HG02571 (cell line): Measurements from ENCODE around the gene SLC26A2.

Experiments
- ATAC-seq: cut with Tn5 transposase; IDR thresholded peaks from one replicate; pipeline ENCODE4 v1.9.1; 2021; ENCODE audit warnings: mild to moderate bottlenecking, moderate library complexity; ENCODE audit not compliant: unreplicated experiment

Gene SLC26A2

DNA sequence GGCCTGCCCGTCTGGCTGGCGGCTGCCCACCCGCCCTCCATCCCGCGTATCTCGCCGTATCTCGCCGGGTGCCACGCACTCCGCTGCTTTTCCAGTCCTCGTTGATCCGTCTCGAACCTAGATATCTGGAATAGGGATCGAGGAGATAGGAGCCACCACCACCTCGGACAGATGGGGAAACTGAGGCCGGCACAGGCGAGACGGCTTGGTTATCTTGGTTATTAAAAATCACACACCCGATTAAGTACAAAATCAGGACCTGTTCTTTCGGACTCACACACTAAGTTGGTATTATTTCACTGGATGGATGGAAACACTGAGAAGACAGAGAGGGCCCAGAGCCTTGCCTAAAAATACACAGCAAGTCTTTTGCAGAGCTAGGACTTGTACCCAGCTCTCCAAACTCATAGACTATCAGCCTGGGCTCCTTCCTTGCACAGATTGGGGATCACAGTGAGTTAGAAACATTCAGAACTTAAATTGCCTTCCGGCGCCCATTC lies 678 bp downstream of the SLC26A2 start:
- no peak for ATAC-seq

DNA sequence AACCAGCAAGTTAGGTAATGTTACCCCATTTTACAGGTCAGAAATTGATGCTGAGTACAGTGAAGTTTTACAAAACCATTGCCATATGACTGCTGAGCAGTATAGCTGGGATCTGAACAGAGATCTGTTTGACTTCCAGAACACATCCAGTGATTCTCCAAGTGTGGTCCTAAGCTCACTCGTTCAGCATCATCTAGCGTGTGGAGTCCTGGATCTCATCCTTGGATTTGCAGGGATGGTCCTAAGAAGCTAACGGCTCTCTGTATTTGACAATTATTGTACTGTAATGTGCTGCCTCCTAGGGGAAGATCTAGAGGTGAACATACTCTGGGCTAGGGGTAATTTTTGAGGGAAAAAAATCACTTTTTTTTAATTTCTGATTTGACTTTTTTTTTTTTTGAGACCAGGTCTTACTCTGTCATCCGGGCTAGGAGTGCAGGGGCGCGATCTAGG lies 1.4 kb downstream of the SLC26A2 start:
- no peak for ATAC-seq

DNA sequence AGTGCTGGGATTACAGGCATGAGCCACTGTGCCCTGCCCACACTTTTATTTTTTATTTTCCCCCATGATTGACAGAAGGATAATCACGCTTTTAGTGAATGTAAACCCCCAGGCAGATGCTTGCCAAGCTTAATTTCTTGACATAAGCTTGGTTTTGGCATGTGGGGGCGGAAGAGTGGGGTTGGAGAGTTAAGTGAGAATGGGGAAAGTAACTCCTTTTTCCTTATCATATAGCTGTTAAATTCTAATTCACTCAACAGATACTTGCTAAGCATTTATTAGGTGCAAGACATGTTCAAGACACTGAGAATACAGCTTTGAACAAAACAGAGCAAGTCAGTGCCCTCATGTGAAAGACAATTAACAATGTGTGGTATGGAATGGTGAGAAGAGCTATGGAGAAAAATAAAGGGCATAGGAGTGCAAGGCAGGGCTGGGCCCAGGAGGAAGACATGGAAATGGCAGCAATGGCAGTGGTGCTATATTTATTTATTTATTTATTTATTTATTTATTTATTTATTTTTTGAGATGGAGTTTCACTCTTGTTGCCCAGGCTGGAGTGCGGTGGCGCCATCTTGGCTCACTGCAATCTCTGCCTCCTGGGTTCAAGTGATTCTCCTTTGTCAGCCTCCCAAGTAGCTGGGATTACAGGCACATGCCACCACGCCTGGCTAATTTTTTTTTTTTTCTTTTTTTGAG lies 2.2 kb downstream of the SLC26A2 start:
- ATAC-seq = no peak

DNA sequence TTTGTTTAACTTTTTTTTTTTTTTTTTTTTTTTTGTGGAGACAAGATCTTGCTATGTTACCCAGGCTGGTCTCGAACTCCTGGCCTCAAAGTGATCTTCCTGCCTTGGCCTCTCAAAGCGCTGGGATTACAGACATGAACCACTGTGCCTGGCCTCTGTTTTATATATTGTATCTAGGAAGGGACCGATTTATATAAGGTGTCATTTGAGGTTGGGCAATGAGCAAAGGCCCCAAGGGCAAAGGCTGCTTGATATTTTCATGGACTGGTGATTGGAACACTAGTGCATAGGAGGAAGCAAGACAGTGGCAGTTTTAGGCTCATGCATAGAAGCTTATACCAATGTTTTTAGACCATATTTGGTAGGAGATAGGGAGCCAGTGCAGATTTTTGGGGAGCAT lies 3.2 kb downstream of the SLC26A2 start:
- ATAC-seq = no peak

DNA sequence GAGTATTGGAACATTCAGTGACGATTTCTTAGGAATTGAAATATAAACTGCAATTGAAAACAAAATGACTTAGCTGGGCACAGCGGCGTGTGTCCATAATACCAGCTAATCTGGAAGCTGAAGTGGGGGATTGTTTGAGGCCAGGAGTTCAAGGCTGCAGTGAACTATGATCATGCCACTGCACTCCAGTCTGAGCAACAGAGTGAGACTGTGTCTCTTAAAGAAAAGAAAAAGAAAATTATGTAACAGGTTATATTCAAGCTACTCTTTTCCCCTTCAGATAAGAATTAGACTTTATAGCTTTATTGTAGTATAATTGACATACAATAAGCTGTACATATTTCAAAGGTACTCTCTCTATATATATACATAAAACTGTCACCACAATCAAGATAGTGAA lies 6.4 kb downstream of the SLC26A2 start:
- ATAC-seq = no peak

DNA sequence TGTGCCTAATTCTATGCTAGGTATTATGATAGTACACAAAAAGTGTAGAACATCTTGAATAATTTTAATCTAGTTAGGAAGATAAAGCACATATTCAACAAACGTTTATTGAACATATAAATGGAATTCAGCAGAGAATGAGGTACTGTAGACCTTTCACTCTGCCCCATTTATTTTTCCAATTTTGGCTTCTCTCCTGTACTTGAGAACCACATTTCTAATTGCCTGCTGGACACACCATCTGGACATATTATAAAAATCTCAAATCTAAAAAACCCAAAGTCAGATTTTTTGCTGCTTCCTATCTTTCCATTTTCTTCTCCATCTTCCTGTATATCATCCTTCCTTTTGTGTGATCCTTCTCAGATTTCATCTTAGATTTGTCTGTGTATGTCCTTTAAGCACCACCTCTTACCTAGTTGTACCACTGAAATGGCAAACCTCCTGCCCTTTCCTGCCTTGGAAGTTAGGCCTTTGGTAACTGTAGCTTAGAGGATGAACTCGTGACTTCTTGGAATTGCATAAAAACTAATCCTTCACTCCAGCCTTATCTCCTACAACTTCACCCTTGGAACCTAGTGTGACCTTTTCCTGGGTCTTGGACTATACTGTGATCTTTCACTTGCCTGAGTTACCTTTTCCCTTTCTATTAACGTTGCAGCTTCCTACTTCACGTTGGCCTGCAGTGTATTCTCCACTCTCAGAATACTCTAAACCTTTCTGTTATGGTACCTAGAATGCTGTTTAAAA lies 8.8 kb downstream of the SLC26A2 start:
- ATAC-seq = no peak

DNA sequence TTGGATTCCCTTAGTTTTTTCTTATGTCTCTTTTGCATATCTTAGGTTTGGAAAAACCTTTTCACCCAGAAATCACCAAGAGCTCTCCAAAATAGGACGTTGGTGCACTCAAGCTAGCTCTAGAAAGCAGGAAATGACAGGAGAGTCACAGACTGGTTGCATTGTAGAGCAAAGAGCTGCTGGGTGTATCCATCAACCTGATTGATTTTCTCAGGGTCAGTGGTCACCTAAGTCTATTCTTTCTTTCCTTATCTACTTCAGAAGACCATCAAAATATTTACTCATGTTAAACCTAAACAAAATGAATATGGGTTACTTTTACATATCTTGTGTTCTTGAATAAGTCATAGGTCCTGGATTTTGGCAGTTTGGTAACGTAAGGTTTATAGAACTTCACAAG lies 14.9 kb downstream of the SLC26A2 start:
- no peak for ATAC-seq

DNA sequence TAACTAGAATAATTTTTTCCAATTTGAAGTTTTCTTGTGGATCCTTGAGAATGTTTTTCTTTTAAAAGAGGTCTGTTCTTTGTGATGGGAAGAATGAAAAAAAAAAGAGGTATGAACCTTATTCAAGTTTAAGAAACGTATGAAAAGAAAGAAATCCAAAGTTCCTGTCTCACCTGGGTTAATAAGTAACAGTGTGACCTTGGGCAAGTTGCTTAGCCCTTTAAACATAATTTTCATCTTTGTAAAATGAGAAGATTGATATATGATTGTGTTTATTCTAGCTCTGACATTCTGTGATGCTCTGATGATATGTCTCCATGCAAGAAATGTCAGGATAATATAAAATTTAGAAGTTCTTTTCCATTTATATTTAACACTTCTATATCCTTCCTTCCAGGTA lies 19.3 kb downstream of the SLC26A2 start:
- no peak for ATAC-seq

DNA sequence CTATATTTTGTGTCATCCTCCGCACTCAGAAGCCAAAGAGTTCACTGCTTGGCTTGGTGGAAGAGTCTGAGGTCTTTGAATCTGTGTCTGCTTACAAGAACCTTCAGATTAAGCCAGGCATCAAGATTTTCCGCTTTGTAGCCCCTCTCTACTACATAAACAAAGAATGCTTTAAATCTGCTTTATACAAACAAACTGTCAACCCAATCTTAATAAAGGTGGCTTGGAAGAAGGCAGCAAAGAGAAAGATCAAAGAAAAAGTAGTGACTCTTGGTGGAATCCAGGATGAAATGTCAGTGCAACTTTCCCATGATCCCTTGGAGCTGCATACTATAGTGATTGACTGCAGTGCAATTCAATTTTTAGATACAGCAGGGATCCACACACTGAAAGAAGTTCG lies 20.6 kb downstream of the SLC26A2 start:
- ATAC-seq = no peak

DNA sequence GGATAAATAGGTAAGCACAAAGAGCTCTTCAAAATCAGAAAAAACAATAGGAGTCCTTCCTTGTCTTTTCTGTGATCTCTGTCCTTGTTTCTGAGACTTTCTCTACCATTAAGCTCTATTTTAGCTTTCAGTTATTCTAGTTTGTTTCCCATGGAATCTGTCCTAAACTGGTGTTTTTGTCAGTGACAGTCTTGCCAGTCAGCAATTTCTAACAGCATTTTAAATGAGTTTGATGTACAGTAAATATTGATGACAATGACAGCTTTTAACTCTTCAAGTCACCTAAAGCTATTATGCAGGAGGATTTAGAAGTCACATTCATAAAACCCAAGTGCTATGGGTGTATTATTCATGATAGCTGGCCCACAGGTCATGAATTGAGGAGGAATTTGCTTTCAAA lies 21.9 kb downstream of the SLC26A2 start:
- ATAC-seq = no peak

DNA sequence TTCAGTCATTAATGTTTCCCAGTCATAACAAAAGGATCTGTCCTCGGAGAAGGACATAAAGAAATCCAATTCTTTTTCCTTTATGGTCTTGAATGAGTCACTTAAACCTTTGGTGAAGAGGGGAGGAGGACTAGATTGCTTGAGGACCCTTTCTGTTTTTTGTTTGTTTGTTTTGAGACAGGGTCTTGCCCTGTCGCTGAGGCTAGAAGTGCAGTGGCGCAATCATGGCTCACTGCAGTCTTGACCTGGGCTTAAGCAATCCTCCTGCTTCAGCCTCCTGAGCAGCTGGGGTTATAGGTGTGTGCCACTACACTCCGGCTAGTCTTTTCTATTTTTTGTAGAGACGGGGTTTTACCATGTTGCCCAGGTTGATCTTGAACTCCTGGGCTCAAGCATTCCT lies 27.6 kb downstream of the SLC26A2 start:
- ATAC-seq = no peak

DNA sequence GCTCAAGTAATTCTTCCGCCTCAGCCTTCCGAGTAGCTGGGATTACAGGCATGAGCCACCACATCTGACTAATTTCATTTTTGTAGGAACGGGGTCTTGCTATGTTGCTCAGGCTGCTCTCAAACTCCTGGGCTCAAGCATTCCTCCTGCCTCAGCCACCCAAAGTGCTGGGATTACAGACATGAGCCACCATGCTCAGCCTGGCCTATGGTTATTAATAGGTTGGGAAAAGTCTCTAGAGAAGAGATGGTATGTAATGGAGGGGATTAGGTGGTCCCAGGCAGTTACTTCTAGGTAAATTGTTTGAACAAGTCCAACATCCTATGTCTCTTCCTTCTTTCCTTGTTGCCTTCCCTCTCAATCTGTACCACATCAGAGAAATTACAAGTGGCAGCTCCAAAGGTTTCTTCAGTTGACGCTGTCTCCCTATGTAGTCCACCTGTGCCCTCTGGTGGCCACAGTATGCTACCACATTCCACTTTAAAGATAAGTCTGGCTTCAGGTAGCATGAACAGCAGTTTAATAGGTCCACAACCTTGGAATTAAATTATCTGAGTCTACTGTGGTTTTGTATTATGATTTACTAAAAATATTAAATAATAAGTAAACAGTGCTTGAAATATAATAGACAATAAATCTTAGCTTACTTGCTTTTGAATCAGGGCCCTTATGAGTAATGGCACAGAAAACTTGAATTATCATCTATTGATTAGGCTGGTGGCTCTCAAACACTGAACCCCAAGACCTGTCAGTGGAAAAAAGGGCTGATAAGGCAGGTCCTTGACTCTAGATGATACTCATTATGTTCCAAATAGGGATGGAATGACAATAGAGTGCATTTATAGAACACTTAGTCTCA lies 30.2 kb downstream of the SLC26A2 start:
- ATAC-seq = peak; percentile 74

DNA sequence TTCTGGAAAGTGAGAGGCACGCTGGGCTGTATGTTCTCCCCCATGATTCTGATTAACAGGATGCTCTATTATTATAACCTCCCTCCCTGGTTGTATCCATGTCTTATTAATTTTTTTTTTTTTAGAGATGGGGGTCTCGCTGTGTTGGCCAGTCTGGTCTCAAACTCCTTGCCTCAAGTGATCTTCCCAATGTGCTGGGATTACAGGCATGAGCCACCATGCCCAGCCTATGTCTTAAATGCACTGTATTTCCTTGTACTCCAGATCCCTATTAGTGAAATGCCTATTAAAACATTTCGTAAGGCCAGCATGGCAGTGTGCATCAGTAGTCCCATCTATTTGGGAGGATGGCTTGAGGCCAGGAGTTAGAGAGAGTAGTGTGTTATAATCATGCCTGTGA lies 32.9 kb downstream of the SLC26A2 start:
- ATAC-seq = no peak

DNA sequence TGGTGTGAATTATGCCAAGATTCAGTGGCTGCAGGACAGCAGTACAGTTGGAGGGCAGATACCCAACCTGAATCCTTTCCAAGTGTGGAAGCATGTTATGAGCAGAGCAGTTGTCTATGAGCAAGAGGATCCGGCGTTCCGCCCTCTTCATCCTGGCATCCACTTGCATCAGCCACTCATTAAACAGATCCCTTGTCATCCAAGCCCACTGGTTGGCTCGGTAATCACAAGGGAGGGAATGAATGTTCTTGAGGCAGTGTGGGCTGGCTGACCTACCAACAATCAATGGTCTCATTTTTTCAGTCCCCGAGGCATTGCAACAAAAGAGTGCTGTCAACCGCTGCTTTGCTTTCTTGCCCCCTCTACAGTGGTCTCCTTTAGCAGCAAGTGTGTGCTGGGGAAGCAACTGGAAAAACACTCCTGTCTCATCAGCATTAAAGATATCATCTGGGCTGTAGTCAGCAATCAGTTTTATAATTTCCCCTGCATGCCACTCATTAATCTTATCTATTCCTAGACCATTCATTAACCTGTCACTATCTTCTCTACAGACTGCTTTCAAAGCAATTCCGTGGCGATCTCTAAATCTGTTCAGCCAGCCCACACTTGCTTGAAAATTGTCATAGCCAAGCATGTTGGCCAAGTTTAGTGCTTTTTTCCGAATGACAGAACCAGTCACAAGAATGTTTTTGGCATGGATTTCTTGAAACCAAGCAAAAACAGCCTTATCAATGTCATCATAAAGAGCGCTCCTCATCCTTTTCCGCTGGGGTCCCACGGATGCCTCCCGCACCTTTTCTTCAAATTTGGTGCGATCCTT lies 35.0 kb downstream of the SLC26A2 start:
- ATAC-seq = no peak

DNA sequence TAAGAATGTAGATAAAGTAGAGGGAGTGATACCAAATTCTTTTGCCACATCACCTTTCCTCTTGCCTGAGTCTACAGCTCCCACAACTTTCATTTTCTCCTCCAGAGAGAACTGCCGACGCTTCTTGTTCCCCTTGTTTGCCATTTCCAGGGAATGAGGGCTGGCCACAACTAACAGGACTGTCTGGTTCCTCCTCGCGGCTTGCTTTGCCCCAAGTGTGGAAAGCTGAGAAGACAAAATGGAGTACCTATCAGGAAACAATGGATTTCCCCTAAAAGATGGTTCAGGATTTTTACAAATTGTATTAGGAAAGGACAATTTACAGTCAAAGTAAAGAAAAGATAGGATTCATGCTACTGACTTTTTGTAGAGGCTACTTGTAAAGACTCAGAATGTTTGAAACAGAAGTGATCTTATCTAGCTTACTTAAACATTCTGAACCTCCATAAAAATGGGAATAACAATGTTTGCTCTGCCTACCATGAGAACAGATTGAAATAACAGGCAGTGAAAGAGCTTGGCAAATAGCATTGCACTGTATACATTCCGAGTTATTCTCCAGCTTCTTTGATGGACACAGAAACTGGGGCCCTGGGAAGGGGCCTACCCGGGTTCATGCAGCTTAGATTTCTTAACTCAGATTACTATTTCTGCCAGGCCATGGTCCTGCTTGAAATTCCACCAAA lies 35.8 kb downstream of the SLC26A2 start:
- no peak for ATAC-seq

DNA sequence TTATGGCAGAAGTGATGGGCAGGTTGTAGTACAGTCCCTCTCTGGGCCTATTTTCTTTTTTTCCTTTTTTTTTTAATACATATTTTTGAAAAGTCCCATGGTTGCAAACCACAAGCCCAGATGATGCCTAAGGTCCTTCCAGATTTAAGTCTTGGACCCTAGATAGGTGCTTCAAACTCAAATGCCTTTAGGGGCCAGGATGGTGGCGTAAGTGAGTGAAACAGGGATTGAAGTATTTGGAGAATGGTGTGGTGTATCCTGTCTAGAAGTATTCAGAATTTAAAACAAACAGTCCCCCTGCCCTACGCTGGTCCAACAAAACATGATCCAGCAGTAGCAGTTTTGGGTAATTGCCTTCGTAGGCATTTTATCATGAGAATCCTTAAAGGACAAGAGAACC lies 37.7 kb downstream of the SLC26A2 start:
- no peak for ATAC-seq

DNA sequence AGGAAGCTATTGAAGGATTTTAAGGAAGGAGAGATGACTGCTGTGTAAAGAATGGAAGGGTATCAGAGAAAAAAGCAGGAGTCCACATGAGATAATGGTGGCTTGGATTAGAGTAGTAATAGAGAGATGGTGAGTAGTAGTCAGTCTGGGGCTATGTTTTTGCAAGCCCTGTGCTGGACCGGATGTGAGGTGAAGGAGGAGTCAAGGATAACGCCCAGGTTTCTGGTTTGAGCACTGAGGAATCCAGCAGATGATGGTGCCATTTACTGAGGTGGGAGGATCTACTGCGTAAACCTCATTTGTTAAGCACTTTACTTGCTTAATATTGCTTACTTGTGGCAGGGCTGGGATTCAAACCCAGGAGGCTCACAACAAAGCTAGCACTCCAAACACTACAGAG lies 38.8 kb downstream of the SLC26A2 start:
- no peak for ATAC-seq

DNA sequence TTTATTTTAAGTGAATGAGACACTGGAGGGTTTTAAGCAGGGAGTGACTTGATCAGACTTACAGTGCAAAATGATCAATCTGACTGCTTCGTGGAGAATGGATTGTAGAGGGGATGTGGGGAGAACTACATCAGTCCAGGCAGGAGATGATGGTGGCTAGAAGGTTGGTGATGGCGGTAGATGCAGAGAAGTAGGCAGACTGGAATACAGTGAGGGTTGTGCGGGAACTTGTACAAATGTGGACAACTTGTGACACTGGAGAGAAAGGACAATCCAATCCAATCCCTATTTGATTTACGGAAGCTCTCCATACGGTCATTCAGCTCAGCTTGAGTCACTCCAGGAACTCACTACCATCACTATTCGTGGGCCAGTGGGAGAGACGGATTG lies 39.3 kb downstream of the SLC26A2 start:
- ATAC-seq = no peak

DNA sequence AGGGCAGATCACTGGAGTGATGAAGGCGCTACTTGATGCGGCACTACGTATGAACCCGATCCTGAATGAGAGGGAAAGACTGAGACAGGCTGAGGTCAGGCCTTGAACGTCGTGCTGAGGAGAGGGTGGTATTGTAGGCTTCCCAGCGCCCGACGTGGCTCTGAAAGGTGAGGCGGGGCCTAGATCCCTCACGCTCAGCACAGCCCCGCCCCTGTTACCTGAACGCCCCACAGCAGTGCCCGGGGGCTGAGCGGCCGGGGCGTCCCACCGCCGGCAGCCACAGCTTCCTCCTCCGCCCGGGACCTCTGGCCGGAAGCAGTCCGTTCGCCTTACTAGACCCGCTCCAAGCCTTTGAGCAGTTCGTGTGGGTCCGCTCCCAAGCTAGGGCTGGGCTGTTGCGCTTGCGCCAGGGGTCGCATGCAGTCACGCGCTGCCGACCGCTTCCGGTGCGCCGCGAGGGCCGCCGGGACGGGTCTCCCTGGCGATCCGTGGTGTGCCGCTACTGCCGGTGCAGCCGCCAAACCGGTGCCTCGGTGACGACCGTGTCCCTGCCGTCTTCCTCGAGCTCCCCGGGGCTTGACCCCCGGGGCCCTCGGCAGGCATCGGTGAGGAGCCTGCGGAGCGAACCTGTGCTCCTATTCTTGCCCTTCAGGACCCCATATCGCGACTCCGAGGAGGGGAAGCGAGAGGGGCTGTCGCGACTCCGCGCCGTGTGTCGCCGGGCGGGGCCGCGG lies 39.9 kb downstream of the SLC26A2 start, which contains the start of the genes HMGXB3 and TIGD6:
TSS of gene HMGXB3 (plus strand) at position 484 of the 734 bp plus-strand sequence. CDS start 4,114 bp downstream, outside the sequence.
TSS of gene TIGD6 (minus strand) at position 399 of the 734 bp plus-strand sequence. CDS start 4,306 bp downstream, outside the sequence.
- peak; percentile 87 for ATAC-seq
